H1 (cell line): ENCODE results near the gene MXI1. TPM values are rescaled to one million over a fixed set of nuclear protein-coding genes. Genes with fewer than 3 reads are reported as not detected.

ENCODE experiments used
- BCL11A ChIP-seq, 2 experiments: IDR thresholded peaks; one replicate each; pipeline ENCODE4 v1.6.1; 2011; ENCODE audit warnings: low read depth in 2 of 2, low read length in 2 of 2, mild to moderate bottlenecking in 2 of 2
- BRCA1 ChIP-seq: IDR thresholded peaks from 2 replicates; pipeline ENCODE4 v1.6.1; 2012; ENCODE audit warnings: low read depth, low read length, improper control_type of control experiment
- CHD1 ChIP-seq: IDR thresholded peaks from 2 replicates; pipeline ENCODE4 v1.6.1; 2012; ENCODE audit warnings: low read depth, low read length, improper control_type of control experiment
- RFX5 ChIP-seq: IDR thresholded peaks from 2 replicates; pipeline ENCODE4 v1.6.1; 2011; ENCODE audit warnings: low read depth, low read length, improper control_type of control experiment, borderline replicate concordance
- SIX5 ChIP-seq: IDR thresholded peaks from 2 replicates; pipeline ENCODE4 v1.6.1; 2011; ENCODE audit warnings: mild to moderate bottlenecking, low read depth, low read length
- SP4 ChIP-seq: IDR thresholded peaks from 2 replicates; pipeline ENCODE4 v1.6.1; 2012; ENCODE audit warnings: low read length, inconsistent platforms
- TEAD4 ChIP-seq: IDR thresholded peaks from 2 replicates; pipeline ENCODE4 v1.6.1; 2012; ENCODE audit warnings: low read depth, low read length, inconsistent platforms, mixed read lengths
- polyA plus RNA-seq, 7 experiments: library from polyadenylated mRNA; depleted of rRNA in 3 of 7; stranded (reverse) in 5 of 7; unstranded in 2 of 7; fragments of >200 nt in 5 of 7; fragments of 200-250 nt in 2 of 7; gene quantifications; 1 replicate in 5 of 7; 2 replicates in 1 of 7; 4 replicates in 1 of 7; pipeline versions ENCODE4 v1.2.1 to v1.2.3, GENCODE V29; 2011 to 2013; ENCODE audit warnings: missing spikeins in 2 of 7, mixed read lengths in 2 of 7
- total RNA-seq: library from RNA; stranded (reverse); fragmentation: NEBNext Ultra II Directional; extraction: Animal tissue kit (Norgen Biotek cat#: 25700); gene quantifications from 2 replicates; pipeline ENCODE4 v1.2.1, GENCODE V29; 2021
- TF ChIP-seq, protein P1 (sequence below): fragments of 300-600 bp; sonication (generic); IDR thresholded peaks from 2 replicates; pipeline ENCODE4 v1.7.1; 2012; ENCODE audit warnings: low read length, moderate library complexity, mild to moderate bottlenecking, inconsistent platforms; ENCODE audit not compliant: insufficient replicate concordance

The MXI1 gene
- total and polyA plus RNA-seq, 2 of the 8 experiments (the other 6 are each of a cell fraction or from before 2014, with no cell fraction given) = 5.7 to 8.8 TPM

DNA sequence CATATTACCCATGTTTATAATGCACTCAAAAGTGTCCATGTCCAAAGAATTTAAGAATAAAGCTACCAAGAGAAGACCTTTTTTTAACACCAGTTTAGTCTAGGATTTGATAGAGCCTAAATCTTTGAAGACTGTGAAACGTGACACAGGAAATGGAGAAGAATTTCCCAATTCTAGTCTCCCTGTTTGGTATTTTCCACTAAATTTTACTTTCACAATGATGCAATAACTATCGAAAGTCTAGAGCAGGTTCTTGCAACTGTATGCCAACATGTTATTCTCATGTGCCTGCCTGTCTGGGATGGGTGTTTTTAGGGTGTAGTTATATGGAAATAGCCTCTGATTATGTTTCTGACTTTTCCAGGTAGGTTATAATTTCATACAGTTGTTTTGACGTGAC lies 6.9 kb upstream of the MXI1 start (continued):
- no peak for TF ChIP-seq TEAD4
- TF ChIP-seq RFX5 = no peak
- no peak for TF ChIP-seq CHD1
- no peak for TF ChIP-seq SIX5
- no peak for TF ChIP-seq BCL11A (IDR thresholded peaks at IDR 0.05; ENCODE audit: low read depth in 2 of 2, low read length in 2 of 2)
- no peak for TF ChIP-seq SP4
- TF ChIP-seq, protein P1, sequence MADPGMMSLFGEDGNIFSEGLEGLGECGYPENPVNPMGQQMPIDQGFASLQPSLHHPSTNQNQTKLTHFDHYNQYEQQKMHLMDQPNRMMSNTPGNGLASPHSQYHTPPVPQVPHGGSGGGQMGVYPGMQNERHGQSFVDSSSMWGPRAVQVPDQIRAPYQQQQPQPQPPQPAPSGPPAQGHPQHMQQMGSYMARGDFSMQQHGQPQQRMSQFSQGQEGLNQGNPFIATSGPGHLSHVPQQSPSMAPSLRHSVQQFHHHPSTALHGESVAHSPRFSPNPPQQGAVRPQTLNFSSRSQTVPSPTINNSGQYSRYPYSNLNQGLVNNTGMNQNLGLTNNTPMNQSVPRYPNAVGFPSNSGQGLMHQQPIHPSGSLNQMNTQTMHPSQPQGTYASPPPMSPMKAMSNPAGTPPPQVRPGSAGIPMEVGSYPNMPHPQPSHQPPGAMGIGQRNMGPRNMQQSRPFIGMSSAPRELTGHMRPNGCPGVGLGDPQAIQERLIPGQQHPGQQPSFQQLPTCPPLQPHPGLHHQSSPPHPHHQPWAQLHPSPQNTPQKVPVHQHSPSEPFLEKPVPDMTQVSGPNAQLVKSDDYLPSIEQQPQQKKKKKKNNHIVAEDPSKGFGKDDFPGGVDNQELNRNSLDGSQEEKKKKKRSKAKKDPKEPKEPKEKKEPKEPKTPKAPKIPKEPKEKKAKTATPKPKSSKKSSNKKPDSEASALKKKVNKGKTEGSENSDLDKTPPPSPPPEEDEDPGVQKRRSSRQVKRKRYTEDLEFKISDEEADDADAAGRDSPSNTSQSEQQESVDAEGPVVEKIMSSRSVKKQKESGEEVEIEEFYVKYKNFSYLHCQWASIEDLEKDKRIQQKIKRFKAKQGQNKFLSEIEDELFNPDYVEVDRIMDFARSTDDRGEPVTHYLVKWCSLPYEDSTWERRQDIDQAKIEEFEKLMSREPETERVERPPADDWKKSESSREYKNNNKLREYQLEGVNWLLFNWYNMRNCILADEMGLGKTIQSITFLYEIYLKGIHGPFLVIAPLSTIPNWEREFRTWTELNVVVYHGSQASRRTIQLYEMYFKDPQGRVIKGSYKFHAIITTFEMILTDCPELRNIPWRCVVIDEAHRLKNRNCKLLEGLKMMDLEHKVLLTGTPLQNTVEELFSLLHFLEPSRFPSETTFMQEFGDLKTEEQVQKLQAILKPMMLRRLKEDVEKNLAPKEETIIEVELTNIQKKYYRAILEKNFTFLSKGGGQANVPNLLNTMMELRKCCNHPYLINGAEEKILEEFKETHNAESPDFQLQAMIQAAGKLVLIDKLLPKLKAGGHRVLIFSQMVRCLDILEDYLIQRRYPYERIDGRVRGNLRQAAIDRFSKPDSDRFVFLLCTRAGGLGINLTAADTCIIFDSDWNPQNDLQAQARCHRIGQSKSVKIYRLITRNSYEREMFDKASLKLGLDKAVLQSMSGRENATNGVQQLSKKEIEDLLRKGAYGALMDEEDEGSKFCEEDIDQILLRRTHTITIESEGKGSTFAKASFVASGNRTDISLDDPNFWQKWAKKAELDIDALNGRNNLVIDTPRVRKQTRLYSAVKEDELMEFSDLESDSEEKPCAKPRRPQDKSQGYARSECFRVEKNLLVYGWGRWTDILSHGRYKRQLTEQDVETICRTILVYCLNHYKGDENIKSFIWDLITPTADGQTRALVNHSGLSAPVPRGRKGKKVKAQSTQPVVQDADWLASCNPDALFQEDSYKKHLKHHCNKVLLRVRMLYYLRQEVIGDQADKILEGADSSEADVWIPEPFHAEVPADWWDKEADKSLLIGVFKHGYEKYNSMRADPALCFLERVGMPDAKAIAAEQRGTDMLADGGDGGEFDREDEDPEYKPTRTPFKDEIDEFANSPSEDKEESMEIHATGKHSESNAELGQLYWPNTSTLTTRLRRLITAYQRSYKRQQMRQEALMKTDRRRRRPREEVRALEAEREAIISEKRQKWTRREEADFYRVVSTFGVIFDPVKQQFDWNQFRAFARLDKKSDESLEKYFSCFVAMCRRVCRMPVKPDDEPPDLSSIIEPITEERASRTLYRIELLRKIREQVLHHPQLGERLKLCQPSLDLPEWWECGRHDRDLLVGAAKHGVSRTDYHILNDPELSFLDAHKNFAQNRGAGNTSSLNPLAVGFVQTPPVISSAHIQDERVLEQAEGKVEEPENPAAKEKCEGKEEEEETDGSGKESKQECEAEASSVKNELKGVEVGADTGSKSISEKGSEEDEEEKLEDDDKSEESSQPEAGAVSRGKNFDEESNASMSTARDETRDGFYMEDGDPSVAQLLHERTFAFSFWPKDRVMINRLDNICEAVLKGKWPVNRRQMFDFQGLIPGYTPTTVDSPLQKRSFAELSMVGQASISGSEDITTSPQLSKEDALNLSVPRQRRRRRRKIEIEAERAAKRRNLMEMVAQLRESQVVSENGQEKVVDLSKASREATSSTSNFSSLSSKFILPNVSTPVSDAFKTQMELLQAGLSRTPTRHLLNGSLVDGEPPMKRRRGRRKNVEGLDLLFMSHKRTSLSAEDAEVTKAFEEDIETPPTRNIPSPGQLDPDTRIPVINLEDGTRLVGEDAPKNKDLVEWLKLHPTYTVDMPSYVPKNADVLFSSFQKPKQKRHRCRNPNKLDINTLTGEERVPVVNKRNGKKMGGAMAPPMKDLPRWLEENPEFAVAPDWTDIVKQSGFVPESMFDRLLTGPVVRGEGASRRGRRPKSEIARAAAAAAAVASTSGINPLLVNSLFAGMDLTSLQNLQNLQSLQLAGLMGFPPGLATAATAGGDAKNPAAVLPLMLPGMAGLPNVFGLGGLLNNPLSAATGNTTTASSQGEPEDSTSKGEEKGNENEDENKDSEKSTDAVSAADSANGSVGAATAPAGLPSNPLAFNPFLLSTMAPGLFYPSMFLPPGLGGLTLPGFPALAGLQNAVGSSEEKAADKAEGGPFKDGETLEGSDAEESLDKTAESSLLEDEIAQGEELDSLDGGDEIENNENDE = no peak
- TF ChIP-seq BRCA1 = no peak
